Measurements from ENCODE around the gene RP2. TPM values are rescaled to one million over a fixed set of nuclear protein-coding genes. Genes with fewer than 3 reads are reported as not detected.

The RP2 gene
- polyA plus RNA-seq, 1 donor (not counting 4 experiments of a cell fraction or from before 2014, with no cell fraction given) = 20.9 TPM

GRCh38 chrX:46820391-46821100 lies 16.3 kb upstream of the RP2 start:
- Histone ChIP-seq H3K4me3 (ENCODE audit: control insufficient read depth in 2 of 3, extremely low read depth in 1 of 3, insufficient read depth in 2 of 3, low read depth in 1 of 3, low read length in 3 of 3) (no peak overlapping the region), H3K79me2 (ENCODE audit: control insufficient read depth, insufficient read depth, low read length) (no peaks in the 10 kb centered on the region), H3K9me3 (ENCODE audit: control insufficient read depth, low read depth, low read length) (no peaks in the 10 kb centered on the region), H3K36me3 (ENCODE audit: control insufficient read depth in 2 of 2, extremely low read depth in 1 of 2, insufficient read depth in 2 of 2, low read length in 2 of 2) (no peaks in the 10 kb centered on the region), H3K9ac (ENCODE audit: control insufficient read depth, extremely low read depth, insufficient read depth, low read length) (no peak overlapping the region), H3K9me1 (ENCODE audit: control insufficient read depth, extremely low read depth, insufficient read depth, low read length) (no peaks in the 10 kb centered on the region), H4K20me1 (ENCODE audit: control insufficient read depth, extremely low read depth, insufficient read depth, low read length) (no peaks in the 10 kb centered on the region), H3K4me1 (ENCODE audit: control insufficient read depth, extremely low read depth, insufficient read depth, low read length) (peaks cover 23% of the 10 kb centered on the region), H2AFZ (ENCODE audit: control insufficient read depth, low read length) (no peak overlapping the region), H3K27me3 (ENCODE audit: control insufficient read depth, extremely low read depth, insufficient read depth, low read length) (no peaks in the 10 kb centered on the region), H3K27ac (ENCODE audit: control insufficient read depth, insufficient read depth, low read length) (peak overlapping the region; percentile 14), H3K4me2 (ENCODE audit: control insufficient read depth, extremely low read depth, insufficient read depth, low read depth, low read length) (no peak overlapping the region)
- TF ChIP-seq EZH2 (IDR thresholded peaks at IDR 0.05; ENCODE audit: low read length) (no peak), CTCF (optimal IDR thresholded peaks at IDR 0.05 in 1 of 3, IDR thresholded peaks at IDR 0.05 in 1 of 3, conservative IDR thresholded peaks at IDR 0.05 in 1 of 3; ENCODE audit: extremely low read depth in 1 of 3, insufficient read depth in 2 of 3, low read length in 3 of 3) (no peak)
- DNase-seq (ENCODE audit: low read depth, low spot score) (peak; percentile 35), FAIRE-seq (no peak)
- dilution Hi-C loops (cut with MboI; ENCODE audit: extremely low pct_ligation_motif_present, low sequenced_read_pairs) = no loop called here

GRCh38 chrX:46823481-46823880 lies 13.4 kb upstream of the RP2 start:
- no peak overlapping the region for H3K4me2 ChIP-seq (ENCODE audit: control insufficient read depth, extremely low read depth, insufficient read depth, low read depth, low read length)
- FAIRE-seq (peak; percentile 73), DNase-seq (ENCODE audit: low read depth, low spot score) (no peak)
- H3K27ac ChIP-seq (ENCODE audit: control insufficient read depth, insufficient read depth, low read length) = no peak overlapping the region
- H3K9me3 ChIP-seq (ENCODE audit: control insufficient read depth, low read depth, low read length) = no peaks in the 10 kb centered on the region
- no peaks in the 10 kb centered on the region for H3K79me2 ChIP-seq (ENCODE audit: control insufficient read depth, insufficient read depth, low read length)
- TF ChIP-seq EZH2 (IDR thresholded peaks at IDR 0.05; ENCODE audit: low read length) (no peak), CTCF (optimal IDR thresholded peaks at IDR 0.05 in 1 of 3, IDR thresholded peaks at IDR 0.05 in 1 of 3, conservative IDR thresholded peaks at IDR 0.05 in 1 of 3; ENCODE audit: extremely low read depth in 1 of 3, insufficient read depth in 2 of 3, low read length in 3 of 3) (no peak)
- no peak overlapping the region for H2AFZ ChIP-seq (ENCODE audit: control insufficient read depth, low read length)
- H3K9me1 ChIP-seq (ENCODE audit: control insufficient read depth, extremely low read depth, insufficient read depth, low read length) = no peaks in the 10 kb centered on the region
- H3K27me3 ChIP-seq (ENCODE audit: control insufficient read depth, extremely low read depth, insufficient read depth, low read length) = no peaks in the 10 kb centered on the region
- no peaks in the 10 kb centered on the region for H3K36me3 ChIP-seq (ENCODE audit: control insufficient read depth in 2 of 2, extremely low read depth in 1 of 2, insufficient read depth in 2 of 2, low read length in 2 of 2)
- H3K4me3 ChIP-seq (ENCODE audit: control insufficient read depth in 2 of 3, extremely low read depth in 1 of 3, insufficient read depth in 2 of 3, low read depth in 1 of 3, low read length in 3 of 3) = no peak overlapping the region
- H3K4me1 ChIP-seq (ENCODE audit: control insufficient read depth, extremely low read depth, insufficient read depth, low read length) = peaks cover 26% of the 10 kb centered on the region
- no peak overlapping the region for H3K9ac ChIP-seq (ENCODE audit: control insufficient read depth, extremely low read depth, insufficient read depth, low read length)
- dilution Hi-C loops (cut with MboI; ENCODE audit: extremely low pct_ligation_motif_present, low sequenced_read_pairs) = no loop called here
- H4K20me1 ChIP-seq (ENCODE audit: control insufficient read depth, extremely low read depth, insufficient read depth, low read length) = no peaks in the 10 kb centered on the region

Data from keratinocyte (primary cell).